ENCODE data around the gene PRPF40A.

The PRPF40A gene

DNA sequence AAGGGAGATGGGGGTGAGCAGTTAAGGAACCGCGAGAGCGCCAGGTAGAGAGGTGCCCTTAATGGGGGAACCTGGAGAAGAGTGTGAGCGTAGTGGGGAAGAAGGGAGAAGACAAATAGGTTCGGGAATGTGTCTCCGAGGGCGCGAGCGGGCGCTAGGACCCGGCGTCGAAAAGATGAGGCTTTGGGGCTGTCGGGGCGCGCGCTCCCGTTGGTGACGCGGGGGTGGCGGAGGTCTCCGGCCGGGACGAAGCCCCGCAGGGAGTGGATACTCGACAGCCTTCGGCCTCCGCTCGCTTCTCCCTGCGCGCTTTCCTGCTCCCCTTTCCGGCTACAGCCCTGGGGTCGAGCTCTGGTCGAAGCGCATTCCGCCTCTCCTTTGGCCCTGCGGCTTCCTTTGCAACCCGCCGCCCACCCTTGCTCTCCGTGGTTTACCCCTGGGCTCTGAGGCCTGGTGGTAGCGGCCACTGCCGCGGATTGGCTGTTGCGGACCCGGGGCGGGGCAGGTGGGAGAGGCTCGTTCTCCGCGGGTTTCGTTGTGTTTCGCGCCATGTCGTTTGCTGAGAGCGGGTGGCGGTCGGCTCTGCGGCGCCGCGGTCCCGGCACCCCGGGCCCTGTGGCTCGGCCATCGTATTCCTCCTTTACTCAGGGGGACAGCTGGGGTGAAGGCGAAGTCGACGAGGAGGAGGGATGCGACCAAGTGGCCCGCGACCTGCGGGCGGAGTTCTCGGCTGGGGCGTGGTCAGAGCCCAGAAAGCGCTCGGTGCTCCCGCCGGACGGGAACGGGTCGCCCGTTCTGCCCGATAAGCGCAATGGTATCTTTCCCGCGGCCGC, 1.0 kb upstream of the PRPF40A start, which contains the start of gene ARL6IP6:
Gene ARL6IP6, plus strand, starts transcription at position 545 of the 833 bp plus-strand sequence. Its CDS starts 5 bp downstream, at position 550.
- peak; percentile 93 for DNase-seq (ENCODE audit: low spot score)

- peak; percentile 11 for DNase-seq (ENCODE audit: low spot score)
Measured at GRCh38 chr2:152716805-152717227, 445 bp downstream of the PRPF40A start.

DNA sequence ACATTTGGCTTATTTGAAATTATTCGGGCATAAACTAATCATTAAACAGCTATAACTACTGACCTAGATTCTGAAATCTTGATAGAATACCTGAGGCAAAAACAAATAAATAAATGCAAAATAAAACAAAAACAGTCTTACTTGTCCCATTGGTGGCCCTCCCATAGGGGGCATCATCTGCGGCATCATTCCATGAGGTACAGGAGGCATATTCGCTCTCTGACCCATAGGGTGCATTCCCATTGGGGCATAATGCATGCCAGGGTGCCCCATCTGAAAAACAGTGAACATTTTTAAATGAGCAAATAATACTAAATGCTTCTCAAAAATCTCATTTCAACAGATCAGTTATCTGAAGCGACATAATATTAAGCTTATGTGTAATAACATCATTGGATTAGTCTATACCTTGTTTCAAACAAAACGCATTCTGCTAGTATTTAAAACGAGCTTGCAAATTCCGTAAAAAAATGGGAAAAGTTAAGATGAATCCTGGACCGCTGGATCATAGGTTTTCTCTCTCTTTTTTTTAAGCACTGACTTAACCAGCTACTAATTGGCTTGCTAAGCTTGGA, 1.3 kb downstream of the PRPF40A start:
- peak; percentile 53 for DNase-seq (ENCODE audit: low spot score)

GRCh38 chr2:152715112-152715511, 2.1 kb downstream of the PRPF40A start:
- DNase-seq (ENCODE audit: low spot score) = no peak

DNA sequence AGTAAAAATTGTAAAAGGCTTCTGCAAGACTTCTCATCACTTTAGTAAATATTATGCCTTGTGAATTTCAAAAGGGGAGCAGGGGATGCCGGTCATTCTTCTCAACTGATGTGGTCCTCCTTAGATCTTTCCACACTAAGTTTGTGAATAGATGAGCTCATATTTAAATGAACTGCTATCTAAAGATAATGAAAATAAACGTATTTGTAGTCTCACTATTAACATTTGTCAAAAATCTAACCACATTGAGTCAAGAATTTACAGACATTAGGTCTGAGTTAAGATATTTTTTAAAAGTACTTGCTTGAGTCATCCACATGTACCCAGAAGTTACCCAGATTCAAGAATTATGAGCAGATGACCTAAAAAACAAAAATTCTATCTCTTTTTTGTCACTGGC, 6.5 kb downstream of the PRPF40A start:
- DNase-seq (ENCODE audit: low spot score) = no peak

DNA sequence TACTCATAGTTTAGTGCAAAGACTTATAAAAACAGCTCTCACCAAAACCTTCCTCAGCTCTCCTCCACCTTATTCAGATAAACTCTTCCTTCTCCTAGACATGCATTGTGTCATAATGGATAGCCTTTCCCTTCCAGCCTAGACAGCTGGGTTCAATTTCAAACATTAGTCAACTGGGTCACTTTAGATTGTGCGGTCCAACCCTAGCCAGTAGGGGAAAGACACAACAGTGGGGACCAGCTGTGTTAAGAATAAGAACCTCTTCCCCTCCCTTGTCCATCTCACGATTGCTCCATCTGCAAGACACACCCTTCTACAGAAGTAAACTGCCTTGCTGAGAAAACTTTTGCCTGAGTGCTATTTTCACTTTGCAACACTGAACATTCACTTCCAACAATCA, 8.5 kb downstream of the PRPF40A start:
- no peak for DNase-seq (ENCODE audit: low spot score)

DNA sequence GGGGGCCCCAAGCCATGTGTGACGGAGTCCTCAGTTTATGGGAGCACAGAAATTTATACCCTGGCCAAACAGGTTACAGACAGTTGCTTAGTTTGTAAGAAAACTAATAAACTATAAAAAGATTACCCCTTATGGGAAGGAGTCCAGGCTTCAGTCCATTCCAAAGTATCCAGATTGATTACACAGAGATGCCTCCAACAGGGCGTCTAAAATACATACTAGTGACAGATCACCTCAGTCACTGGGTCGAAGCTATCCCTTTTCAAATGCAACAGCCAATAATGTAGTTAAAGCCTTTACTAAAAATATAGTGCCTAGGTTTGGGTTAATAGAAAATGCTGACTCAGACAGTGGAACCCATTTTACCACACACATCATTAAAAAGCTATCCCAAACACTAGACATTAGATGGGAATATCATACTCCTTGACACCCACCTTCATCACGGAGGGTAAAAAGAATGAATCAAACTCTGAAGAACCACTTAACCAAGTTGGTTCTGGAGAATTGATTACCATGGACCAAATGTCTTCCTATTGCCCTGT, 10.7 kb downstream of the PRPF40A start:
- no peak for DNase-seq (ENCODE audit: low spot score)

GRCh38 chr2:152701198-152701597, 16.1 kb downstream of the PRPF40A start:
- DNase-seq (ENCODE audit: low spot score) = no peak

GRCh38 chr2:152696476-152696875, 20.8 kb downstream of the PRPF40A start:
- DNase-seq (ENCODE audit: low spot score) = no peak

- DNase-seq (ENCODE audit: low spot score) = no peak
Measured at GRCh38 chr2:152695763-152696162, 21.5 kb downstream of the PRPF40A start.

DNA sequence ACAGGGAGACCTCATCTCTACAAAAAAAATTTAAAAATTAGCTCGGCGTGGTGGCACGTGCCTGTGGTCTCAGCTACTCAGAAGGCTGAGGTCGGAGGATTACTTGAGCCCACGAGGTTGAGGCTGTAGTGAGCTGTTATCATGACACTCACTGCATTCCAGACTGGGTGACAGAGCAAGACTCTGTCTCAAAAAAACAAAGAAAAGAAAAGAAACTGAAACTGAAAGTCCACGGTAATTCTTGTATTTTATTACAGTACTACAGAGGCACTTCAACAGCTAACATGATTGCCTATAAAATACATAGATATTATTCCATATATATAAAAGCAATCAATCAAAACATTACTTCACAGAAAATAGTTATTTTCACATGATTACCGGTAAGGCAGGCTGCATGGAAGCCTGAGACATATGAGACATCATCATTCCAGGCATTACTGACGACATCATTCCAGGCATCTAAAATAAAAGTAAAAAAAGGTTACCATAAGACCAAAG, 23.1 kb downstream of the PRPF40A start:
- no peak for DNase-seq (ENCODE audit: low spot score)

DNA sequence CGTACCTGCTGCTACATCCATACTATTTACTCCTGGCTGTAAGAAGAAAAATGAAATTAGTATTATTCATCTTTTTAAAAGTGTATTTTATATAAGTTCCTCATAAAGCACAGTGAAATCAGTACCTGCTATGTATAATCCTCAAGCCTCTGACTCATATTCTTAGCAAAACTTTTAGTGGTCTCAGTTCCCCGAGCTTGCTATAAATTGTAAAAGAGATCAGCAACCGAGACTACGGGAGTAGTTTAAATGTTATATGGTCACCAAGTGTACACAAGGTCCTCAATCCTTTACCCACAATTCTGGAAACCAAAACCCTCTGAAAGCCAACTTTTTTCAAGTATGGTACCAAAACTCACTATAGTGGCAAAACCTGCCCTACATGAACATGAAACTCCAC, 24.2 kb downstream of the PRPF40A start:
- DNase-seq (ENCODE audit: low spot score) = no peak

- DNase-seq (ENCODE audit: low spot score) = no peak
Measured at GRCh38 chr2:152686321-152686720, 30.9 kb downstream of the PRPF40A start.

- no peak for DNase-seq (ENCODE audit: low spot score)
Measured at GRCh38 chr2:152683400-152683799, 33.9 kb downstream of the PRPF40A start.

GRCh38 chr2:152682663-152683062, 34.6 kb downstream of the PRPF40A start:
- DNase-seq (ENCODE audit: low spot score) = no peak

DNA sequence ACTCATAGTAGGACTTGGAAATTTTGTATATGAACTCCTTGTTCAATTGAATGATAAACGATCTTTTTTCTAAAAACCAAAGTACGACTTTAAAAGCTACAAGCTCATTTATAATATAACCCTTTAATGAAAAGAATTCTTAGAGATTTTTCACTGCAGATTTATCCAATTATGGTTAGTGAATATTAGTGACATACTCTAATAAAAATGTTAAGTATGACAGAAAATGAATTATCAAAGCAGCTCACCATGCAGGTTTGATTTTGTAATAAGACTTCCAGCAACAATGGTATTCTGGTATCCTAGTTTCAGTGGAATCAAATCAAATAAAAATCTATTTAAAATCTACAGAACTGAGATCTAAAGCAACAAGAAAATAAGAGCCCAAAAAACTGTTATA, 38.5 kb downstream of the PRPF40A start:
- DNase-seq (ENCODE audit: low spot score) = no peak

- DNase-seq (ENCODE audit: low spot score) = no peak
Measured at GRCh38 chr2:152676461-152676860, 40.8 kb downstream of the PRPF40A start.

DNA sequence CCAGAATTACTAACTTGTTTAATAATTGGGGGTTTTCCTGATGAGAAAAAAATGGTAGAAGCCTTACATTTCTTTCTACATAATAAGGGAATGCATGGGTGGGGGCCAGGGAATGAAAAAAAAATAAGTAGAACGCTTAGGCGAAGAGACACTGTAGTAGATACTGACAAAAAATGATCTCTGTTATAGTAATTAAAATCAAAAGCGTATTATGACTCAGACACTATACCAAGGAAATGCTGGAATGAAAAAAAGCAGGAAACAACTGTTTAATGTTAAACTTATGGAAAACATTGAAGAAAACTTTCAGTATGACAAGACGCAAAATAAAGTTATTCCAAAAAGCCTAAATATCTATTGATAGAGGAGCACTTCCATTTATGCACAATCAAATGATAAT, 42.9 kb downstream of the PRPF40A start:
- no peak for DNase-seq (ENCODE audit: low spot score)

GRCh38 chr2:152664725-152665124, 52.5 kb downstream of the PRPF40A start:
- DNase-seq (ENCODE audit: low spot score) = no peak

DNA sequence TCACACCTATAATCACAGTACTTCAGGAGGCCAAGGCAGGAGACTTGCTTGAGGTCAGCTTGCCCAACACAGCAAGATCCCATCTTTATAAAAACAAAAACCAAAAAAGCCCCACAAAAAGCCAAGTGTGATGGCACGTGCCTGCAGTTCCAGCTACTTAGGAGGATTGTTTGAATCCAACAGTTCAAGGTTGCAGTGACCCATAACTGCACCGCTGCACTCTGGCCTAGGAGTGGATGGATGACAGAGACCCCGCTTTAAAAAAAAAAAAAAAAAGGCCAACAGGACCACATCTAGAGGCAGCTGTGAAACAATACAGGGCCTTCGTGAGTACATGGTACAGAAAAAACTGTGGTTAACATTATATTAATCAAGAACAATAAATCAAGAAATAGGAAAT, 56.2 kb downstream of the PRPF40A start:
- DNase-seq (ENCODE audit: low spot score) = no peak

DNA sequence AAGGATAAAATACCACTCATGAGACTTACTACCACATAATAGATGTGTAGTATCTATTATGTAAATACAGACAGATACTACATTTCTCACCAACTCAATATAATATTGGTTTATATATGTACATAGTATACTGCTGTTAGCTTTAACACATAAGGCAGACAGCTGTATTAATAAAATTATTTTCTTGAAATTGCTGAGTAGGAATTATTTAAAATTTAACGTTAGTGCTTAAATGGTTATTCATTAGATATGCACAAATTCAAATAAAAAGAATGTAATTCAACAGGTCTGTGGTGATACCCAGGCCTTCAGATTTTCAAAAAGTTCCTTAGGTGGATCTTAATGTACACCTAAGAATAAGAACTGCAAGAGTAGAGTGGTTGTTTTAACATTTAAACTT, 59.0 kb downstream of the PRPF40A start:
- no peak for DNase-seq (ENCODE audit: low spot score)

DNA sequence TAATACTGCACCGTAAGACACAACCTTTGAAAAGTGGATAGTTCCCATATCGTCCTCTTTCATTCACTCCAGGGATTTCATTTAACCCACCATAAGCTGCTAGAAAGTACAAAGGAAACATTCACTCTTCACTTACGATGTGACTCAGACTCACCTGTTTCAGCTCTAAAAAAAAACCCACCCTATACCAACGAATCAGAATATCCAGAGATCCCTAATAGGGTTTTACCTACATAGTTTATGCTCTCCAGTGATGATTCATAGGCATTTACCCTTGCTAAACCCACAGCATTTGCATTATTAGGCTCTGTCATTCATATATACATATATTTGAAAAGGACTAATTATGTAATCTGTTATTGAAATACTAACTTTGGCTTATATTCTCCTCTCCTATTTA, 60.2 kb downstream of the PRPF40A start:
- DNase-seq (ENCODE audit: low spot score) = peak; percentile 67

DNA sequence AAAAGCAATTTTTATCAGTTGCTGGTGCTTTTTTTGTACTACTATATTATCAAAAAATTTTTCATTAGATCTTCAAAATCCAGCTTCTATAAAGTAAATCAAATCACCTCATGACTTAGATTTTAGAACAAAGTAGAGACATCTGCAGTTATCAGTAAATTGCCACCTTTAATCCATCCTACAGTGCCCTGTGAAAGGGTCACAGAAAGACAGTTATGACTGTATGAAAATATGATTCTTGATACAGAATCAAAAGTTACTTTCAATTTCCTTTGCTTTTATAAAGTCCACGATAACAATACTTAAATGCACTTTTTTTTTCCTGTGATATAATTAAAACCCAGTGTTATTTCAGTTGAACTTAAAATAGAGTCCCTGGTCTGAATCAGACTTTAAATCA, 61.4 kb downstream of the PRPF40A start:
- DNase-seq (ENCODE audit: low spot score) = no peak

Data from SW480 (cell line).